ENCODE data around the gene PARD3B. TPM values are rescaled to one million over a fixed set of nuclear protein-coding genes. Genes with fewer than 3 reads are reported as not detected.
A peak's percentile ranks its signal among the peaks of the same experiment; 100 is the strongest.

PARD3B gene
- total and polyA plus RNA-seq, 9 donors: 6.4 to 15.3 (median 7.5) TPM

GRCh38 chr2:205555566-205556230 lies 1010.4 kb downstream of the PARD3B start:
- no peak overlapping the region for H3K4me3 ChIP-seq (ENCODE audit: low read length)
- H3K4me1 ChIP-seq (ENCODE audit: control insufficient read depth, insufficient read depth, low read length): peaks cover 4% of the 10 kb centered on the region
- no peak overlapping the region for H3K27ac ChIP-seq (ENCODE audit: low read length)
- no peak for DNase-seq
- no peaks in the 10 kb centered on the region for H3K9me3 ChIP-seq (replicated peaks; ENCODE audit: control insufficient read depth, low read depth, low read length)
- WGBS (ENCODE audit: insufficient coverage): 85% methylated on average over 2 of the region's 10 CpGs
- no peaks in the 10 kb centered on the region for H3K27me3 ChIP-seq (ENCODE audit: control insufficient read depth, insufficient read depth, low read length)
- H3K36me3 ChIP-seq (ENCODE audit: control insufficient read depth, insufficient read depth, low read length): no peaks in the 10 kb centered on the region

DNA sequence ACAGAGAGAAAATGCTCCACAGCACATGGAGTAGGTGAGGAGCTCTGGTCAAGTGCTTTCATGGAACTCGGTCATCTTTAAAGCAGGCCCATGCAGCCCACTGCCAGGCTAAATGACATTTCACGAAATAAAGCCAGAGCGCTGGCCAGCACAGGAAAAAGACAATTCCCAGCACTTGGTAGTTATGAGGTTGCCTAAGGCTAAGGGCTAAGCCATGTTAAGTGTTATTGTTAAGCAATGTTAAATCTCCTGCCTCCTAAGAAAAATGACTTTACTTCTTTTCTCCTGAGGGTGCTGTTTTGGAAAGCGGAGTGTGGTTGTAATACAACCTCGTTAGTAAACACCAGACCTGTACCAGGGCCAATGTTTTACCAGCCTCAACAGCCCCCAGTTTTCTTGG lies 1011.1 kb downstream of the PARD3B start:
- Histone ChIP-seq H3K27ac (ENCODE audit: low read length) (no peak overlapping the region), H3K4me1 (ENCODE audit: control insufficient read depth, insufficient read depth, low read length) (peaks cover 6% of the 10 kb centered on the region), H3K27me3 (ENCODE audit: control insufficient read depth, insufficient read depth, low read length) (no peaks in the 10 kb centered on the region), H3K4me3 (ENCODE audit: low read length) (no peak overlapping the region), H3K36me3 (ENCODE audit: control insufficient read depth, insufficient read depth, low read length) (no peaks in the 10 kb centered on the region), H3K9me3 (replicated peaks; ENCODE audit: control insufficient read depth, low read depth, low read length) (no peaks in the 10 kb centered on the region)
- no peak for DNase-seq
- 63% methylated on average over 3 of the region's 5 CpGs for WGBS (ENCODE audit: insufficient coverage)

- WGBS (ENCODE audit: insufficient coverage): 34% methylated on average over 15 of the region's 18 CpGs
- Histone ChIP-seq H3K4me1 (ENCODE audit: control insufficient read depth, insufficient read depth, low read length) (peaks cover 8% of the 10 kb centered on the region), H3K4me3 (ENCODE audit: low read length) (no peak overlapping the region), H3K9me3 (replicated peaks; ENCODE audit: control insufficient read depth, low read depth, low read length) (no peaks in the 10 kb centered on the region), H3K36me3 (ENCODE audit: control insufficient read depth, insufficient read depth, low read length) (no peaks in the 10 kb centered on the region), H3K27me3 (ENCODE audit: control insufficient read depth, insufficient read depth, low read length) (no peaks in the 10 kb centered on the region), H3K27ac (ENCODE audit: low read length) (no peak overlapping the region)
- DNase-seq: peak; percentile 55
Measured at GRCh38 chr2:205556841-205557539, 1011.7 kb downstream of the PARD3B start.

DNA sequence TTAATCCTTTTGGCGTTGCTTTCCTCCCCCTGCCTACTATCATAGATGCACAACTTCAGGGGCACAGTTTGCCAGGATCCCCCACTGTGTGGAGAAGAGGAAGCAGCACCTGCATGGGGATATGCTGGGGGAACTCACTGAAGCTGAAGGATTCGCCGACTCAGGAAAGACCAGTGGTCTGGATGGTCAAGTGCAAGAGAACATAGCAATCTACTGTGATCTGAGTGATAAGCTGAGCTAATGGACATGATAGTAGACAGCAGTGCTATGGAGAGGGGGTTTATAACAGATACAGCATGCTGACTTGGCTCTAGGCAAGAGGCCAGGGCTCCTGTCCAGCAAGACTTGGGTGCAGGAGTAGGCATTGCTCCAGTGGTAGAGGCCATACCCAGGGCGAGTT lies 1012.6 kb downstream of the PARD3B start:
- no peak for DNase-seq
- 97% methylated on average over 3 of the region's 4 CpGs for WGBS (ENCODE audit: insufficient coverage)
- Histone ChIP-seq H3K36me3 (ENCODE audit: control insufficient read depth, insufficient read depth, low read length) (no peaks in the 10 kb centered on the region), H3K4me3 (ENCODE audit: low read length) (no peak overlapping the region), H3K4me1 (ENCODE audit: control insufficient read depth, insufficient read depth, low read length) (peaks cover 8% of the 10 kb centered on the region), H3K27me3 (ENCODE audit: control insufficient read depth, insufficient read depth, low read length) (no peaks in the 10 kb centered on the region), H3K27ac (ENCODE audit: low read length) (no peak overlapping the region), H3K9me3 (replicated peaks; ENCODE audit: control insufficient read depth, low read depth, low read length) (no peaks in the 10 kb centered on the region)

GRCh38 chr2:205561441-205561840 lies 1016.2 kb downstream of the PARD3B start:
- Histone ChIP-seq H3K9me3 (replicated peaks; ENCODE audit: control insufficient read depth, low read depth, low read length) (no peaks in the 10 kb centered on the region), H3K27ac (ENCODE audit: low read length) (no peak overlapping the region), H3K4me3 (ENCODE audit: low read length) (no peak overlapping the region), H3K4me1 (ENCODE audit: control insufficient read depth, insufficient read depth, low read length) (peaks cover 8% of the 10 kb centered on the region), H3K36me3 (ENCODE audit: control insufficient read depth, insufficient read depth, low read length) (no peaks in the 10 kb centered on the region), H3K27me3 (ENCODE audit: control insufficient read depth, insufficient read depth, low read length) (no peaks in the 10 kb centered on the region)
- DNase-seq: no peak
- WGBS (ENCODE audit: insufficient coverage): 33% methylated on average over 1 of the region's 6 CpGs

DNA sequence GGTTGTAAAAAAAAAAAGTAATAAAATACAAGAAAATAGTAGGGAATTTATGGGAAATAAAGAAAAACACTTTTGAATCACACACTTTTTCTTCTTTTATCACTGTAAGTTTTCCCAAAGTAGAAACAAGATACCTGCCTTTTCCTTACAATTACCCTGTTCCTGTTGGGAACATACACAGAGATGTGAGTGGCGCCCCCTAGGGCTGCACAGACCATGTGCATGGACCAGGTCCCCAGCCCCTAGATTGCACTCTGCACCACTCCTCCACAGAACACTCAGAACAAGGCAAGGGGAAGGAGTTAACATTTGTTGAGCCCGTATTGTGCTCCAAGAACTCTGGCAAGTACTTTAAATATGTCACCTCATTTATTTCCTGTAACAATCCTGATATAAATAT lies 1018.4 kb downstream of the PARD3B start:
- Histone ChIP-seq H3K36me3 (ENCODE audit: control insufficient read depth, insufficient read depth, low read length) (no peaks in the 10 kb centered on the region), H3K27ac (ENCODE audit: low read length) (no peak overlapping the region), H3K4me3 (ENCODE audit: low read length) (no peak overlapping the region), H3K9me3 (replicated peaks; ENCODE audit: control insufficient read depth, low read depth, low read length) (no peaks in the 10 kb centered on the region), H3K4me1 (ENCODE audit: control insufficient read depth, insufficient read depth, low read length) (peaks cover 4% of the 10 kb centered on the region), H3K27me3 (ENCODE audit: control insufficient read depth, insufficient read depth, low read length) (no peaks in the 10 kb centered on the region)
- DNase-seq: no peak
- WGBS (ENCODE audit: insufficient coverage): no CpG with 5 or more reads among the region's 2 CpGs

DNA sequence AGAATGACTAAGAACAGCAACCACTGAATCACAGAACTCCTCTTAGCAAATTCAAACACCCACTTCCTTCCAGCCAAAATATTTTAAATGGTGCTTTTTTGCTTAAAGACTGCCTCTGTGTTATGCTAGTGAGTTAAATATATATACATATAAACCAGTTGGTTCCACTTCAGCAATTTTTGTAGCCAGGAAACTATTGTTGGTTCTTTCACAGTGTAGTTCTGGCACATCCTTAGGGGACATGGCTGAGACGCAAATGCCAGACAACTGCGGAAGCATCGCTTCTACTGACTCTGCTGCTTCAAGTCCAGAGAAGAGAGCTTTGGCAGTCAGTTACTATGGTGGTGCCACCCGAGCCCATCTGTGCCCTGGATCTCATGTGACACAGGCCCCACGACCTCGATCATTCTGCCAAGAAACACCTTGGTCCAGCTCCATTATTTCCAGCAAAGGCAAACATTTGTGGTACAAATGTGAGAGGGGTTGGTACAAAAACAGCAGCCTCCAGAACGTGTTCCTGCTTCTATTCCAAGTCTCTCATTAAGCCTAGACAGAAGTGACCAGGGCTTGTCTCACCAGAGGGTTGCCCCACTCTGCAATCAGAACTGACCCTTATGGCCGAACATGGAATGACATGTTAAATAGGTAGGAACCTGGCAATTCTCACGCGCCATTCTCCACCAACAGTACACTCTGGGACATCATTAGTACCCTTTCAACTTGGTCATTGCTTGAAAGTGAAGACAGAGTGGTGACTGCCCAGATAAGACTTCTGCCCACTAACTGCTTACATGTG lies 1019.3 kb downstream of the PARD3B start:
- no peak overlapping the region for H3K4me3 ChIP-seq (ENCODE audit: low read length)
- peak; percentile 72 for DNase-seq
- peaks cover 4% of the 10 kb centered on the region for H3K4me1 ChIP-seq (ENCODE audit: control insufficient read depth, insufficient read depth, low read length)
- H3K27me3 ChIP-seq (ENCODE audit: control insufficient read depth, insufficient read depth, low read length): no peaks in the 10 kb centered on the region
- no peaks in the 10 kb centered on the region for H3K9me3 ChIP-seq (replicated peaks; ENCODE audit: control insufficient read depth, low read depth, low read length)
- H3K36me3 ChIP-seq (ENCODE audit: control insufficient read depth, insufficient read depth, low read length): no peaks in the 10 kb centered on the region
- WGBS (ENCODE audit: insufficient coverage): 63% methylated on average over 6 of the region's 10 CpGs
- H3K27ac ChIP-seq (ENCODE audit: low read length): peak overlapping the region; percentile 39

DNA sequence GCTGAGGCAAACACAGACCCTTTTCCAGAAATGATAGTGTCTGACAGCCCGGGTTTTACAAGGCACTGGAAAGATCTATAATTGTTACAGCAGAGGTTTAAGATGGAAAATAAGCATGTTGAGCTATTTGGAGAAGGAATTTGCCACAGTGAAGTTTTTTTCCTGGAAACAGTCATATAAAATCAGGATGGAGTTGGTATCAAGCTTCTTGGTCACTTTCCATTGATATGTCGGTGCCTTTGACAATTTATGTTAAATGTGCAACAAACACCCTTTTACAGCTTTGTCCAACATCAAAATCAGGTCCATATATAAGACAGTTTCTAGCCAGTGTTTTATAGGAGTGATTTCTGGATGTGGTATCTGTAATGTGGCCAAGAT lies 1019.9 kb downstream of the PARD3B start:
- peak overlapping the region; percentile 31 for H3K27ac ChIP-seq (ENCODE audit: low read length)
- H3K36me3 ChIP-seq (ENCODE audit: control insufficient read depth, insufficient read depth, low read length): no peaks in the 10 kb centered on the region
- peak; percentile 72 for DNase-seq
- no peak overlapping the region for H3K4me3 ChIP-seq (ENCODE audit: low read length)
- WGBS (ENCODE audit: insufficient coverage): no CpG with 5 or more reads among the region's 2 CpGs
- no peaks in the 10 kb centered on the region for H3K9me3 ChIP-seq (replicated peaks; ENCODE audit: control insufficient read depth, low read depth, low read length)
- peaks cover 4% of the 10 kb centered on the region for H3K4me1 ChIP-seq (ENCODE audit: control insufficient read depth, insufficient read depth, low read length)
- no peaks in the 10 kb centered on the region for H3K27me3 ChIP-seq (ENCODE audit: control insufficient read depth, insufficient read depth, low read length)

- Histone ChIP-seq H3K9me3 (replicated peaks; ENCODE audit: control insufficient read depth, low read depth, low read length) (no peaks in the 10 kb centered on the region), H3K27me3 (ENCODE audit: control insufficient read depth, insufficient read depth, low read length) (no peaks in the 10 kb centered on the region), H3K4me1 (ENCODE audit: control insufficient read depth, insufficient read depth, low read length) (peaks cover 2% of the 10 kb centered on the region), H3K27ac (ENCODE audit: low read length) (no peak overlapping the region), H3K4me3 (ENCODE audit: low read length) (no peak overlapping the region), H3K36me3 (ENCODE audit: control insufficient read depth, insufficient read depth, low read length) (no peaks in the 10 kb centered on the region)
- no peak for DNase-seq
- 100% methylated on average over 1 of the region's 6 CpGs for WGBS (ENCODE audit: insufficient coverage)
Measured at GRCh38 chr2:205566606-205567168, 1021.4 kb downstream of the PARD3B start.

DNA sequence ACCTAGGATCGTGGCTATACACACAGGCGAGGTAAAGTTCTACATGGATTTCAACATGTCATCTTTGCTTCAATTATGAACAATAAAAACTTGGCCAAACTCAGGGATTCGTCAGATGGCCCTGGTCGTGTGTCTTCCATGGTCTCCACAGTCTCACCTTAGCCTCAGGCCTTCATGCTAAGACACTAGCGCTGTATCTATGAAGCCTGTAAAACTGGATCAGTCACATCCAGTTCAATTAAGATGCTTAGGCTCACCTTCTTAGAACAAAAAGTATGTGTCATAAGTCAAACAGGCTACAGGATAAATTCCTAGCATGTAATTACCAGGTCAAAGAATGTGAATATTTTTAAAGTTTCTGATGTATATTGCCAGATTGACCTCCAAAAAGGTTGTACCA lies 1023.3 kb downstream of the PARD3B start:
- DNase-seq: no peak
- no peaks in the 10 kb centered on the region for H3K27me3 ChIP-seq (ENCODE audit: control insufficient read depth, insufficient read depth, low read length)
- no peak overlapping the region for H3K4me3 ChIP-seq (ENCODE audit: low read length)
- H3K9me3 ChIP-seq (replicated peaks; ENCODE audit: control insufficient read depth, low read depth, low read length): no peaks in the 10 kb centered on the region
- H3K4me1 ChIP-seq (ENCODE audit: control insufficient read depth, insufficient read depth, low read length): peaks cover 2% of the 10 kb centered on the region
- H3K27ac ChIP-seq (ENCODE audit: low read length): no peak overlapping the region
- WGBS (ENCODE audit: insufficient coverage): 90% methylated on average over 3 of the region's 5 CpGs
- no peaks in the 10 kb centered on the region for H3K36me3 ChIP-seq (ENCODE audit: control insufficient read depth, insufficient read depth, low read length)
